HEK293 (cell line): ENCODE measurements around the gene ABCF1.
A peak's percentile ranks its signal among the peaks of the same experiment; 100 is the strongest.

Source experiments
- CTCF ChIA-PET: fragments of 350-600 bp; formaldehyde crosslinking; extraction: SDS; loops from one replicate; lab custom pipeline; 2021; ENCODE audit warnings: antibody characterized with exemption; lab: Yijun Ruan, JAX
- POLR2A ChIA-PET: fragments of 300-600 bp; formaldehyde crosslinking; extraction: SDS; loops from one replicate; lab custom pipeline; 2020; ENCODE audit warnings: antibody characterized with exemption, inconsistent platforms; lab: Yijun Ruan, JAX
- H3K27ac ChIP-seq: fragments of 200-500 bp; sonication (Bioruptor generic); 2 replicates; pipeline ENCODE4 v1.5.1; 2014; ENCODE audit warnings: low read depth, low read length, control low read depth, inconsistent platforms; ENCODE audit errors: extremely low read depth
- H3K36me3 ChIP-seq, 2 experiments: fragments of 200-500 bp in 1 of 2; sonication (Bioruptor generic) in 1 of 2; 1 replicate in 1 of 2; 2 replicates in 1 of 2; pipeline ENCODE4 v1.5.1; 2014 to 2017; ENCODE audit warnings: inconsistent platforms in 2 of 2, low read length in 2 of 2; ENCODE audit not compliant: control insufficient read depth in 2 of 2, insufficient read depth in 1 of 2
- H3K4me1 ChIP-seq: fragments of 200-500 bp; sonication (Bioruptor generic); 2 replicates; pipeline ENCODE4 v1.5.1; 2014; ENCODE audit warnings: mild to moderate bottlenecking, low read length, inconsistent platforms; ENCODE audit not compliant: control insufficient read depth, insufficient read depth
- H3K4me3 ChIP-seq: 2 replicates; pipeline ENCODE4 v1.5.1; 2011; ENCODE audit warnings: low read depth, mild to moderate bottlenecking, control low read depth, low read length, moderate library complexity
- H3K9me3 ChIP-seq: fragments of 200-500 bp; sonication (Bioruptor generic); 2 replicates; pipeline ENCODE4 v1.5.1; 2014; ENCODE audit warnings: low read depth, low read length, inconsistent platforms; ENCODE audit not compliant: control insufficient read depth, insufficient read depth
- HOXA7 ChIP-seq: sonication (generic); formaldehyde crosslinking; IDR thresholded peaks from 2 replicates; pipeline ENCODE4 v1.8.1; 2022; ENCODE audit warnings: missing genetic modification reagents, borderline replicate concordance
- MYNN ChIP-seq: fragments of 450-650 bp; formaldehyde crosslinking; IDR thresholded peaks from 2 replicates; pipeline ENCODE4 v1.5.1; 2016; ENCODE audit warnings: missing biosample characterization, missing genetic modification characterization, borderline replicate concordance
- ZBTB1 ChIP-seq: fragments of 450-650 bp; formaldehyde crosslinking; IDR thresholded peaks from 2 replicates; pipeline ENCODE4 v1.5.1; 2016; ENCODE audit warnings: missing biosample characterization, missing genetic modification characterization
- ZFP3 ChIP-seq: fragments of 450-650 bp; formaldehyde crosslinking; IDR thresholded peaks from 2 replicates; pipeline ENCODE4 v1.5.1; 2016; ENCODE audit warnings: low read depth, missing biosample characterization, missing genetic modification characterization
- ZFP69B ChIP-seq: fragments of 450-650 bp; formaldehyde crosslinking; IDR thresholded peaks from 2 replicates; pipeline ENCODE4 v1.5.1; 2016; ENCODE audit warnings: missing biosample characterization, missing genetic modification characterization
- ZNF133 ChIP-seq: fragments of 450-650 bp; formaldehyde crosslinking; IDR thresholded peaks from 2 replicates; pipeline ENCODE4 v1.5.1; 2016; ENCODE audit warnings: missing biosample characterization, missing genetic modification characterization
- ZNF266 ChIP-seq: fragments of 450-650 bp; formaldehyde crosslinking; IDR thresholded peaks from 2 replicates; pipeline ENCODE4 v1.5.1; 2016; ENCODE audit warnings: missing biosample characterization, missing genetic modification characterization, low read depth
- ZNF394 ChIP-seq: fragments of 450-650 bp; formaldehyde crosslinking; IDR thresholded peaks from 2 replicates; pipeline ENCODE4 v1.5.1; 2016; ENCODE audit warnings: missing biosample characterization, missing genetic modification characterization, mild to moderate bottlenecking, moderate library complexity, borderline replicate concordance
- ZNF530 ChIP-seq: fragments of 450-650 bp; formaldehyde crosslinking; IDR thresholded peaks from 2 replicates; pipeline ENCODE4 v1.5.1; 2016; ENCODE audit warnings: low read depth, missing biosample characterization, missing genetic modification characterization
- ZNF585B ChIP-seq: fragments of 450-650 bp; formaldehyde crosslinking; IDR thresholded peaks from 2 replicates; pipeline ENCODE4 v1.5.1; 2016; ENCODE audit warnings: missing biosample characterization, missing genetic modification characterization
- ZNF596 ChIP-seq: fragments of 450-650 bp; IDR thresholded peaks from 2 replicates; pipeline ENCODE4 v1.5.0; 2018; ENCODE audit warnings: missing biosample characterization, mild to moderate bottlenecking, missing genetic modification characterization, moderate library complexity
- ZNF677 ChIP-seq: fragments of 450-650 bp; IDR thresholded peaks from 2 replicates; pipeline ENCODE4 v1.5.0; 2018; ENCODE audit warnings: missing biosample characterization, mild to moderate bottlenecking, missing genetic modification characterization, moderate library complexity
- TF ChIP-seq, protein P1 (sequence below): fragments of 450-650 bp; formaldehyde crosslinking; conservative IDR thresholded peaks from 2 replicates; pipeline ENCODE4 v1.5.1; 2016; ENCODE audit warnings: low read depth, missing biosample characterization, missing genetic modification characterization
- TF ChIP-seq, protein P2 (sequence below): fragments of 450-650 bp; formaldehyde crosslinking; optimal IDR thresholded peaks from 2 replicates; pipeline ENCODE3; 2016; ENCODE audit warnings: missing biosample characterization, mild to moderate bottlenecking, missing genetic modification characterization

ABCF1 gene

DNA sequence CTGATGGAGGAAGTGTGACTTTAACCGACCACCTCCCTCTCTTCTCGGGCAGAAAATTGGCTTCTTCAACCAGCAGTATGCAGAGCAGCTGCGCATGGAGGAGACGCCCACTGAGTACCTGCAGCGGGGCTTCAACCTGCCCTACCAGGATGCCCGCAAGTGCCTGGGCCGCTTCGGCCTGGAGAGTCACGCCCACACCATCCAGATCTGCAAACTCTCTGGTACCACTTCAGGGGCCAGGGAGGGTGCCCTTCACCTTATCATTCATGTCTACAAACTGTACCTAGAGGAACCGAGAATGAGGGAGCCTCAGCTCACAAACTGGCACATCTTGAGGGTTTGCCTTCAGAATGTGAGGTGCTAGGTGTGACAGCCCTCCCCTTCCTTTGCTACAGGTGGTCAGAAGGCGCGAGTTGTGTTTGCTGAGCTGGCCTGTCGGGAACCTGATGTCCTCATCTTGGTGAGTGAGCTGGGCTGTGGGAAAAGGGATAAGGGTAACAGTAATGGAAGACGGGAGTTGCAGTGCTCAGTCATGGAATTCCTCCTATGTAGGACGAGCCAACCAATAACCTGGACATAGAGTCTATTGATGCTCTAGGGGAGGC lies 18.6 kb downstream of the ABCF1 start (continued):
- TF ChIP-seq ZFP69B (tag by site-specific recombination), result no peak

DNA sequence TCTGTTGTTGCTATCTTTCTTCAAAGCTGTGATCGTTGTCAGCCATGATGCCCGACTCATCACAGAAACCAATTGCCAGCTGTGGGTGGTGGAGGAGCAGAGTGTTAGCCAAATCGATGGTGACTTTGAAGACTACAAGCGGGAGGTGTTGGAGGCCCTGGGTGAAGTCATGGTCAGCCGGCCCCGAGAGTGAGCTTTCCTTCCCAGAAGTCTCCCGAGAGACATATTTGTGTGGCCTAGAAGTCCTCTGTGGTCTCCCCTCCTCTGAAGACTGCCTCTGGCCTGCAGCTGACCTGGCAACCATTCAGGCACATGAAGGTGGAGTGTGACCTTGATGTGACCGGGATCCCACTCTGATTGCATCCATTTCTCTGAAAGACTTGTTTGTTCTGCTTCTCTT lies 19.3 kb downstream of the ABCF1 start:
- H3K27ac ChIP-seq, result no peak overlapping the region
- no peaks in the 10 kb centered on the region for H3K9me3 ChIP-seq
- TF ChIP-seq, protein P1, sequence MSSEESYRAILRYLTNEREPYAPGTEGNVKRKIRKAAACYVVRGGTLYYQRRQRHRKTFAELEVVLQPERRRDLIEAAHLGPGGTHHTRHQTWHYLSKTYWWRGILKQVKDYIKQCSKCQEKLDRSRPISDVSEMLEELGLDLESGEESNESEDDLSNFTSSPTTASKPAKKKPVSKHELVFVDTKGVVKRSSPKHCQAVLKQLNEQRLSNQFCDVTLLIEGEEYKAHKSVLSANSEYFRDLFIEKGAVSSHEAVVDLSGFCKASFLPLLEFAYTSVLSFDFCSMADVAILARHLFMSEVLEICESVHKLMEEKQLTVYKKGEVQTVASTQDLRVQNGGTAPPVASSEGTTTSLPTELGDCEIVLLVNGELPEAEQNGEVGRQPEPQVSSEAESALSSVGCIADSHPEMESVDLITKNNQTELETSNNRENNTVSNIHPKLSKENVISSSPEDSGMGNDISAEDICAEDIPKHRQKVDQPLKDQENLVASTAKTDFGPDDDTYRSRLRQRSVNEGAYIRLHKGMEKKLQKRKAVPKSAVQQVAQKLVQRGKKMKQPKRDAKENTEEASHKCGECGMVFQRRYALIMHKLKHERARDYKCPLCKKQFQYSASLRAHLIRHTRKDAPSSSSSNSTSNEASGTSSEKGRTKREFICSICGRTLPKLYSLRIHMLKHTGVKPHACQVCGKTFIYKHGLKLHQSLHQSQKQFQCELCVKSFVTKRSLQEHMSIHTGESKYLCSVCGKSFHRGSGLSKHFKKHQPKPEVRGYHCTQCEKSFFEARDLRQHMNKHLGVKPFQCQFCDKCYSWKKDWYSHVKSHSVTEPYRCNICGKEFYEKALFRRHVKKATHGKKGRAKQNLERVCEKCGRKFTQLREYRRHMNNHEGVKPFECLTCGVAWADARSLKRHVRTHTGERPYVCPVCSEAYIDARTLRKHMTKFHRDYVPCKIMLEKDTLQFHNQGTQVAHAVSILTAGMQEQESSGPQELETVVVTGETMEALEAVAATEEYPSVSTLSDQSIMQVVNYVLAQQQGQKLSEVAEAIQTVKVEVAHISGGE (tag by site-specific recombination), result no peak
- no peak for TF ChIP-seq ZNF394
- no peak for TF ChIP-seq HOXA7
- TF ChIP-seq ZNF266, result no peak
- TF ChIP-seq ZBTB1 (tag by site-specific recombination), result no peak
- ChIA-PET POLR2A (interaction anchor here (1.2 to 2.0 kb wide), 4 partner anchors 10 to 25 kb away, joined by 3 to 7 read pairs (median 4); partner anchors contain the start of gene ABCF1), CTCF (interaction anchor here (0.6 to 1.2 kb wide), 5 partner anchors 15 to 164 kb away, joined by 3 to 7 read pairs (median 3); no protein-coding TSS in a partner anchor)
- no peak overlapping the region for H3K4me3 ChIP-seq
- peaks cover 77 to 95% of the 10 kb centered on the region in 2 experiments for H3K36me3 ChIP-seq
- H3K4me1 ChIP-seq, result no peaks in the 10 kb centered on the region

DNA sequence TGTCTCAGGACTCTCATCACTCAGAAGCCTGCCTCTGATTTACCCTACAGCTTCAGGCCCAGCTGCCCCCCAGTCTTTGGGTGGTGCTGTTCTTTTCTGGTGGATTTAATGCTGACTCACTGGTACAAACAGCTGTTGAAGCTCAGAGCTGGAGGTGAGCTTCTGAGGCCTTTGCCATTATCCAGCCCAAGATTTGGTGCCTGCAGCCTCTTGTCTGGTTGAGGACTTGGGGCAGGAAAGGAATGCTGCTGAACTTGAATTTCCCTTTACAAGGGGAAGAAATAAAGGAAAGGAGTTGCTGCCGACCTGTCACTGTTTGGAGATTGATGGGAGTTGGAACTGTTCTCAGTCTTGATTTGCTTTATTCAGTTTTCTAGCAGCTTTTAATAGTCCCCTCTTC lies 19.8 kb downstream of the ABCF1 start:
- ChIA-PET POLR2A (interaction anchor here (1.2 to 2.0 kb wide), 4 partner anchors 10 to 25 kb away, joined by 3 to 7 read pairs (median 4); partner anchors contain the start of gene ABCF1), CTCF (interaction anchor here (0.7 to 1.2 kb wide), 3 partner anchors 15 to 137 kb away, joined by 3 to 7 read pairs (median 4); no protein-coding TSS in a partner anchor)
- no peaks in the 10 kb centered on the region for H3K9me3 ChIP-seq
- H3K27ac ChIP-seq, result no peak overlapping the region
- TF ChIP-seq, protein P2, sequence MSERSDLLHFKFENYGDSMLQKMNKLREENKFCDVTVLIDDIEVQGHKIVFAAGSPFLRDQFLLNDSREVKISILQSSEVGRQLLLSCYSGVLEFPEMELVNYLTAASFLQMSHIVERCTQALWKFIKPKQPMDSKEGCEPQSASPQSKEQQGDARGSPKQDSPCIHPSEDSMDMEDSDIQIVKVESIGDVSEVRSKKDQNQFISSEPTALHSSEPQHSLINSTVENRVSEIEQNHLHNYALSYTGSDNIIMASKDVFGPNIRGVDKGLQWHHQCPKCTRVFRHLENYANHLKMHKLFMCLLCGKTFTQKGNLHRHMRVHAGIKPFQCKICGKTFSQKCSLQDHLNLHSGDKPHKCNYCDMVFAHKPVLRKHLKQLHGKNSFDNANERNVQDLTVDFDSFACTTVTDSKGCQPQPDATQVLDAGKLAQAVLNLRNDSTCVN (tag by site-specific recombination), result no peak
- 0 out of 2 replicates have a peak, but pooled peaks have one; percentile 21 for TF ChIP-seq ZNF677
- H3K4me3 ChIP-seq, result no peak overlapping the region
- H3K36me3 ChIP-seq, result peaks cover 75 to 91% of the 10 kb centered on the region in 2 experiments
- H3K4me1 ChIP-seq, result no peaks in the 10 kb centered on the region

DNA sequence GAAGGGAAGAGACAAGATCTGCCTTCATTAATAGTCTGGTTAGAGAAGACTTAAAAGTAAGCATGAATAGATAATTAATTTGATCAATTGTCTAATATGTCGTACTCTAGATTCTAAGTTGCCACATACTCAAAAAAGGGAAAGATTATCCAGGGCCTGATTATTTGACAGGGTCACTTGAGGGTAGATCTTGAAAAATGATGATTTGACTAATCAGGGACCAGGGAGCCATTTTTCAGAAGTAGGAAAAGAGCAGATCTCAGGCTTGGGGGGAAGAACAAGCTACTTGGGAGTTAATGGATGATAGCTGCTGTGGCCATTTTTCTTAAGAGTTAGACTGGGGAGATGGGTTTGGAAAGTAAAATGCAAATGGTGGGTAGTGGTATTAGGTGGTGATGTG lies 21.0 kb downstream of the ABCF1 start:
- Histone ChIP-seq H3K4me1 (no peaks in the 10 kb centered on the region), H3K4me3 (no peak overlapping the region), H3K9me3 (no peaks in the 10 kb centered on the region), H3K27ac (no peak overlapping the region), H3K36me3 (peaks cover 62 to 78% of the 10 kb centered on the region in 2 experiments)
- POLR2A ChIA-PET, result interaction anchor here (0.6 to 14.9 kb wide), 4 partner anchors 8 to 89 kb away, joined by 3 to 197 read pairs (median 3); no protein-coding TSS in a partner anchor
- CTCF ChIA-PET, result interaction anchor here (0.6 to 9.8 kb wide), 3 partner anchors 49 to 787 kb away, joined by 3 to 121 read pairs (median 3); no protein-coding TSS in a partner anchor
- TF ChIP-seq ZNF596 (tag by site-specific recombination) (no peak), ZNF133 (tag by site-specific recombination) (no peak), MYNN (tag by site-specific recombination) (no peak), ZNF585B (tag by site-specific recombination) (no peak), ZNF530 (tag by site-specific recombination) (no peak), ZFP3 (no peak)
- TF ChIP-seq, all 188 proteins: peak for 0
